Measurements from ENCODE around the gene UEVLD. TPM values are rescaled to one million over a fixed set of nuclear protein-coding genes. Genes with fewer than 3 reads are reported as not detected.

The UEVLD gene
- total and polyA plus RNA-seq, 9 of the 15 experiments (the other 6 are each of a cell fraction or from before 2014, with no cell fraction given) = 4.7 to 12.6 (median 7.4) TPM

GRCh38 chr11:18534245-18534644 lies 54.3 kb downstream of the UEVLD start:
- ATAC-seq (no peak), FAIRE-seq (no peak), DNase-seq (ENCODE audit: extremely low read depth in 1 of 4, low spot score in 3 of 4) (no peak)
- TF ChIP-seq PYGO2 (tag; IDR thresholded peaks at IDR 0.05) = no peak
- no peak for TF ChIP-seq BDP1 (IDR thresholded peaks at IDR 0.05; ENCODE audit: insufficient read depth, insufficient read length)
- TF ChIP-seq ZBTB43 (CRISPR knock-in tag; IDR thresholded peaks at IDR 0.05) = no peak
- TF ChIP-seq JUNB (CRISPR knock-in tag; conservative IDR thresholded peaks at IDR 0.05) = no peak
- no peak for TF ChIP-seq HMG20A (CRISPR knock-in tag; conservative IDR thresholded peaks at IDR 0.05)
- no peak for TF ChIP-seq CC2D1A (IDR thresholded peaks at IDR 0.05)
- TF ChIP-seq ZNF431 (CRISPR knock-in tag; IDR thresholded peaks at IDR 0.05) = no peak
- no peak for TF ChIP-seq THAP7 (CRISPR knock-in tag; IDR thresholded peaks at IDR 0.05)
- TF ChIP-seq RNF2 (IDR thresholded peaks at IDR 0.05) = no peak
- TF ChIP-seq MAFK (IDR thresholded peaks at IDR 0.05; ENCODE audit: low read length) = no peak
- no peak for TF ChIP-seq HDAC2 (IDR thresholded peaks at IDR 0.05)
- no peak for TF ChIP-seq ZNF778 (CRISPR knock-in tag; IDR thresholded peaks at IDR 0.05)
- no peak for TF ChIP-seq YBX1 (IDR thresholded peaks at IDR 0.05)
- no peak for TF ChIP-seq TRIM24 (IDR thresholded peaks at IDR 0.05)
- Histone ChIP-seq H3K4me3 (no peak overlapping the region), H3K36me3 (ENCODE audit: control insufficient read depth, insufficient read depth, low read length) (peaks cover 8% of the 10 kb centered on the region; the same call in 2 of the 3 replicates), H3K9me3 (replicated peaks; ENCODE audit: control insufficient read depth, insufficient read depth, low read depth, low read length) (no peaks in the 10 kb centered on the region), H2AFZ (ENCODE audit: low read depth, low read length) (no peak overlapping the region), H3K79me2 (ENCODE audit: control insufficient read depth, insufficient read depth, low read length) (no peaks in the 10 kb centered on the region), H3K27ac (ENCODE audit: extremely low read depth, low read depth, low read length) (no peak overlapping the region), H3K4me1 (replicated peaks in 1 of 2; ENCODE audit: control insufficient read depth in 2 of 2, insufficient read depth in 2 of 2, low read length in 2 of 2) (no peaks in the 10 kb centered on the region), H3K9me1 (ENCODE audit: control insufficient read depth, insufficient read depth, low read length) (no peaks in the 10 kb centered on the region), H4K20me1 (replicated peaks; ENCODE audit: control insufficient read depth, insufficient read depth, low read length) (no peaks in the 10 kb centered on the region), H3K27me3 (ENCODE audit: control insufficient read depth in 2 of 2, insufficient read depth in 2 of 2, low read length in 2 of 2) (no peaks in the 10 kb centered on the region), H3K9ac (ENCODE audit: insufficient read depth in 1 of 2, low read depth in 2 of 2, low read length in 2 of 2) (no peak overlapping the region), H3K4me2 (ENCODE audit: insufficient read depth, low read length) (no peak overlapping the region)
- ChIA-PET CTCF (ENCODE audit: low intra/inter-chr PET ratio) (no interaction called here), POLR2A (interaction anchor here (1.2 kb wide), 1 partner anchor 82 kb away, joined by 3 read pairs; no protein-coding TSS in a partner anchor)
- in situ Hi-C loops (cut with MboI) = loop anchor here (25.0 kb wide), 1 partner anchor 203 kb away; the partner anchor contains the start of gene IGSF22
- BruUV-seq (replicated peaks) = no TSS peak
- WGBS (ENCODE audit: insufficient coverage, low coverage, missing lambda C conversion rate) = 50% methylated on average over 1 of the region's 1 CpG
- intact Hi-C loops (cut with micrococcal nuclease) = no loop called here
